ENCODE results near the gene ABR. TPM values are rescaled to one million over a fixed set of nuclear protein-coding genes. Genes with fewer than 3 reads are reported as not detected.
"Not testable (repeated sequence)": the region's sequence is repeated elsewhere in the genome, so short reads cannot be mapped to it uniquely, and the experiment has no call there.

The ABR gene
- total and polyA plus RNA-seq, 9 donors: 25.0 to 94.6 (median 60.2) TPM

- H3K9me3 ChIP-seq: no peaks in the 10 kb centered on the region
- H3K27ac ChIP-seq: no peak overlapping the region
- H3K27me3 ChIP-seq: no peaks in the 10 kb centered on the region
- H3K4me1 ChIP-seq (ENCODE audit: insufficient read depth): peaks cover 11% of the 10 kb centered on the region
- H3K4me3 ChIP-seq: no peak overlapping the region
- no peak for DNase-seq
- H3K36me3 ChIP-seq: no peaks in the 10 kb centered on the region
- TF ChIP-seq EP300 (IDR thresholded peaks at IDR 0.05) (no peak), CTCF (IDR thresholded peaks at IDR 0.05) (no peak)
- intact Hi-C loops (cut with DNase I): loop anchor here in 2 of 4 donors (5.0 kb wide), 2 partner anchors 54 to 59 kb away; no protein-coding TSS in a partner anchor
- 33 to 35% (median 35%) methylated on average over 2 of the region's 2 CpGs for WGBS, 3 donors
These were observed 181.7 kb downstream of the ABR start for GRCh38 chr17:998111-998510.

GRCh38 chr17:996554-997344 is 183.0 kb downstream of the ABR start, which contains the start of gene TIMM22:
TIMM22 (plus strand) TSS chr17:997129; CDS start chr17:997143, 14 bp downstream.
- H3K27me3 ChIP-seq: no peaks in the 10 kb centered on the region
- WGBS, 3 donors: 0 to 1% (median 0%) methylated on average over 55 to 71 of the region's 71 CpGs
- intact Hi-C loops (cut with DNase I): loop anchor here in 2 of 4 donors (5.0 kb wide), 2 partner anchors 56 to 61 kb away; no protein-coding TSS in a partner anchor
- H3K27ac ChIP-seq: peak within 1 kb of the TSS; percentile 83 to 95
- H3K4me1 ChIP-seq (ENCODE audit: insufficient read depth): peaks cover 10% of the 10 kb centered on the region
- peak within 1 kb of the TSS; percentile 99 for H3K4me3 ChIP-seq
- DNase-seq: peak; percentile 87 to 94 (median 92)
- TF ChIP-seq POLR2A (IDR thresholded peaks at IDR 0.05) (peak; percentile 78), EP300 (IDR thresholded peaks at IDR 0.05) (no peak), CTCF (IDR thresholded peaks at IDR 0.05) (peak; percentile 66 to 95 (median 90))
- no peaks in the 10 kb centered on the region for H3K36me3 ChIP-seq
- H3K9me3 ChIP-seq: no peaks in the 10 kb centered on the region

- not testable (repeated sequence) for H3K27ac ChIP-seq, H3K27me3 ChIP-seq, H3K9me3 ChIP-seq, H3K4me3 ChIP-seq, H3K36me3 ChIP-seq
- H3K4me1 ChIP-seq (ENCODE audit: insufficient read depth): peaks cover 10% of the 10 kb centered on the region
- intact Hi-C loops (cut with DNase I): loop anchor here in 2 of 4 donors (5.0 kb wide), 2 partner anchors 57 to 62 kb away; no protein-coding TSS in a partner anchor
- DNase-seq: peak in 1 of 5 donors; percentile 22
- WGBS, 3 donors: 83 to 92% (median 86%) methylated on average over 8 of the region's 8 CpGs
These were observed 184.5 kb downstream of the ABR start for GRCh38 chr17:995324-995723.

GRCh38 chr17:992933-993332 is 186.8 kb downstream of the ABR start:
- Histone ChIP-seq H3K27me3 (no peaks in the 10 kb centered on the region), H3K9me3 (no peaks in the 10 kb centered on the region), H3K4me1 (ENCODE audit: insufficient read depth) (peaks cover 6% of the 10 kb centered on the region), H3K27ac (no peak overlapping the region), H3K4me3 (no peak overlapping the region), H3K36me3 (no peaks in the 10 kb centered on the region)
- DNase-seq: no peak
- intact Hi-C loops (cut with DNase I): no loop called here
- TF ChIP-seq CTCF (IDR thresholded peaks at IDR 0.05): no peak
- WGBS, 3 donors: 47 to 60% (median 54%) methylated on average over 13 of the region's 13 CpGs

GRCh38 chr17:988561-988960 is 191.2 kb downstream of the ABR start:
- Histone ChIP-seq H3K4me1 (ENCODE audit: insufficient read depth) (no peaks in the 10 kb centered on the region), H3K9me3 (no peaks in the 10 kb centered on the region), H3K27me3 (no peaks in the 10 kb centered on the region), H3K27ac (no peak overlapping the region), H3K36me3 (no peaks in the 10 kb centered on the region), H3K4me3 (no peak overlapping the region)
- 85 to 91% (median 89%) methylated on average over 11 of the region's 11 CpGs for WGBS, 3 donors
- TF ChIP-seq EP300 (IDR thresholded peaks at IDR 0.05): no peak
- TF ChIP-seq POLR2A (IDR thresholded peaks at IDR 0.05): no peak
- no peak for TF ChIP-seq CTCF (IDR thresholded peaks at IDR 0.05)
- intact Hi-C loops (cut with DNase I): no loop called here
- no peak for DNase-seq
